DMS53 treated with DMSO at 0.1 percent for 48 hours (cell line): ENCODE data around the gene KRT16.
"Not testable (repeated sequence)": the region's sequence is repeated elsewhere in the genome, so short reads cannot be mapped to it uniquely, and the experiment has no call there.

Experiments used
- DNase-seq: peaks from one replicate; lab custom pipeline; 2025; ENCODE audit not compliant: unreplicated experiment; lab: John Stamatoyannopoulos, UW

Gene KRT16

GRCh38 chr17:41628621-41629255, 16.2 kb upstream of the KRT16 start:
- DNase-seq, result not testable (repeated sequence)

DNA sequence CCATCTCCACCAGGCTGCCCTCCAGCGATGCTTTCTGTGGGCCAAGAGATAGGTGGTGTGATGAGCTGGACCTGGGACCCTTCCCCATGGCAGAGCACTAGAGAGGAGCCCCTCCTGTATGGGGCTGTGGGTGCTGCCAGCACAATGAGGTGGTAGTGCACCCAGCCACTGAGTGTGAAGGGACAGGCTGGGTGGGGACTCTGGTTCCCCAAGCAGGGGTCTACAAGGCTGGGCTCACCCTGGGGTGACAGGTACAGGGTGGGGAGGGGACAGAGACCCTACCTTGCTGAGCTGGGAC, 15.5 kb upstream of the KRT16 start:
- DNase-seq, result not testable (repeated sequence)

- DNase-seq, result no peak
Observed at GRCh38 chr17:41627316-41628072, 14.9 kb upstream of the KRT16 start.

DNA sequence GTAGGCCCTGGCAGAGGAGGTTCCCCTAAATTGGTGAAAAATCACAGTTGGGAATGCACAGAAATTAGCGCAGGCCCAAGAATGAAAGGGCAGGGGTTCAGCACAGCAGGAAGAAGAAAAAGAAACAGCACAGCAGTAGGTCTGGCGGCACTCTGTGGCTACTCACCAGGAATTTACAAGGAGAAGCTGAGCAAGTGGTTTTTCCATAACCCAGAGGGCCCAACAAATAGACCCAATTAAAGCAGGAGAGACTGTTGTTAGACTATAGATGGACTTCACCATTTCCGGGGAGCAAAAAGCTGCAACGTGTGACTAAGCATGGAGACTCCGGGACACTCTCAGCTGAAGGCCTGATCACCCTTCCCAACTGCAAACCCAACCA, 14.3 kb upstream of the KRT16 start:
- DNase-seq, result not testable (repeated sequence)

DNA sequence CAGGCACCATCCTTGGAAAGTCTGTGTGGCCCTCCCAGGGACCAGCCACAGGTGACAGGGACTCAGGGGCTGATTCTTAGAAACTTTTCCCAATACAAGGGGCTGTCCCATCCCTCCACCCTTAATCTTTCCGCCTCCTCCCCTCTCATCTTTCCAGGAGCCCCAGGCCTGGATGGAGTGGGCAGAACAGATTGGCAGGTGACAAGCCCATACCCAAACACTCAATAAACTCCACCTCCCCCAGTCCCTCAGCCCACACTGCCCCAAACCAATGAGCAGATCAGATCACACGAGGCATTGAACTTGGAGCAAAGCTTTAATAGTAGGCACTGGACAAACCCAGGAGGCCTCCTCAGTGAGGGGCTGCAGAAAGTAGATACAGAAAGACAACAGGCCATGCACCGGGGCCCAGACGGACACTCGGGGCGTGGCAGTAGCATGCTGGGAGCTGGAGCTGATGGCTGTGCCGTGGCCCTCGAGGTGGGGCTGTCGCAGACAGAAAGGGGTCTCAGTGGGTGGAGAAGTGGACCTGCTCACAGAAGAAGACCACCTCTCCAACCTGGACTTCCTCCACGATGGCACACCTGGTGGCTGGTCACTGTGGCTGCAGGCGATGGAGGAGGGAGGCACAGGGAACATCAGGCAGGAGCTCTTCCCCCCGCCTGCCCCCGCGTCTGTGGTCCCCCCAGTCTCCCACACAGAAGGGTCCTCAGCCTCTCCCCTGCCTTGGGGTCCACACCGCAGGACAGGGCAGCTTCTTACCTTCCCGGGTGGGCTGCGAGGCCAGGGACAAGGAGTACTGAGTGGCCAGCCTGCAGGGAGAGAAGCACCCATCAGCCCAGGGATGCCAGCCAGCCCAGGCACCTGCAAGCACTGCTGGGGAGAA, 13.7 kb upstream of the KRT16 start:
- not testable (repeated sequence) for DNase-seq

GRCh38 chr17:41625602-41626001, 13.0 kb upstream of the KRT16 start:
- DNase-seq, result no peak

GRCh38 chr17:41624208-41625101, 11.9 kb upstream of the KRT16 start, which contains the start of gene KRT17:
TSS of gene KRT17 (minus strand) at chr17:41624575. CDS start at chr17:41624509, 66 bp downstream.
- no peak for DNase-seq

DNA sequence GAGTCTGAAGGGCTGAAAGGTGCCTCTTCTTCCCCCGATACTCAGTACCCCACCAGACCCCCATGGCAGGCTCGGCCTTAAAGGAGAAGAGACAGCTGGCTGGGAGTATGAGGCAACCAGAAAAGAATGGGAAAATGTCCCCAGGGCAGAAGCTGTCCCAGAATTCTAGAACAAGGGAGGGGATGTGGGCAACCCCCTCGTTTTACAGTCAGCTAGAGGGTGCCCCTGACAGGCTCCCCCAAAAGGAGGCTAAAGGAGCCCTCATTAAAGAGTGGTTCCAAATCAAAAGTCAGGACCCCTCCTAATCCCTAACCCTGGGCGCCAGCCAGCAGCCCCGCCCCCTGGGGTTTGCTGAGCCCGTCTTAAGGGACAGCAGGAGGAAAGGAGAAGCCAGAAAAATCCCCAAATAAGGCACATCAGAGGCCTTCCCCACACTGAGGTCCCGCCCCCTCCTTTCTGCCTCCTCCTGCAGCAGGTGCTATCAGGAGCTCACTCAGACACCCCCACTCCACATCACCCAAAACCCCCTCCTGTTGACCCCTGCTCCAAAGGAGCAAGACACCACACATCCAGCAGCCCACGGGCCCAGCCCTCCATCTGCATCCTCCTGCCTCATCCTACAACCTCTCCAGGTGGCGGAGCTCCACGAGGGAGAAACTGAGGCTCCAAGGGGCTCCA, 10.8 kb upstream of the KRT16 start:
- not testable (repeated sequence) for DNase-seq

- not testable (repeated sequence) for DNase-seq
Observed at GRCh38 chr17:41622340-41623183, 10.0 kb upstream of the KRT16 start.

DNA sequence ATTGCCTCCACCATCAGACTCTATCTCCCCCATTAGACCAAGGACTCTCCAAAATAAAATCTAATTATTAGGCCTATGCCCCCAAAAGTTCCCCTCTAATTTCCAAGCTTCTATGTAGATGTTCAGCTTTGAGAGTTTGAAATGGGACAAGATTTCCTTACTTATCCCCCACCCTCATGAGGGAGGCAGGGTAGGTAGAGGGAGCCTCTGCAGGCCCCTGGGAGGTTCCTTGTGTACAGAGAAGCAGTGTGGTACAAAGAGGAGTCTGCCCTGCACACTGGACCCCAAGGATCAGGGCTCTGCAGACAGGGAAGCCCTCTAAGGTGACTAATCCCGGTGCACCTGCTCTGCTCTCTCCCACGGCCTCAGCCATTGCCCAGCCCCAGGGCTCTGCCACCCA, 9.3 kb upstream of the KRT16 start:
- no peak for DNase-seq

DNA sequence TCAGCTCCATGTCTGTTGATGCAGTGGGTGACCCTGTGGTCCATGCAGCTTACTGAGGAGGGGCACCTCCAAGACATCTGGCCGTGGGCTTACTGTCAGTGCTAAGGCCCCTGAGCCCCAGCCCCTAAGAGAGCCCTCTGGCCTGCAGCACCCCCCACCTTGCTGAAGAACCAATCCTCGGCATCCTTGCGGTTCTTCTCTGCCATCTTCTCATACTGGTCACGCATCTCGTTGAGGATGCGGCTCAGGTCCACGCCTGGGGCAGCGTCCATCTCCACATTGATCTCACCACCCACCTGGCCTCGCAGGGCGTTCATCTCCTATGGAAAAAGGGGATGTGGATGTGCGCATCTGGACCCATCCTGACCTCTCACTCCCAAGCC, 8.9 kb upstream of the KRT16 start:
- not testable (repeated sequence) for DNase-seq

DNA sequence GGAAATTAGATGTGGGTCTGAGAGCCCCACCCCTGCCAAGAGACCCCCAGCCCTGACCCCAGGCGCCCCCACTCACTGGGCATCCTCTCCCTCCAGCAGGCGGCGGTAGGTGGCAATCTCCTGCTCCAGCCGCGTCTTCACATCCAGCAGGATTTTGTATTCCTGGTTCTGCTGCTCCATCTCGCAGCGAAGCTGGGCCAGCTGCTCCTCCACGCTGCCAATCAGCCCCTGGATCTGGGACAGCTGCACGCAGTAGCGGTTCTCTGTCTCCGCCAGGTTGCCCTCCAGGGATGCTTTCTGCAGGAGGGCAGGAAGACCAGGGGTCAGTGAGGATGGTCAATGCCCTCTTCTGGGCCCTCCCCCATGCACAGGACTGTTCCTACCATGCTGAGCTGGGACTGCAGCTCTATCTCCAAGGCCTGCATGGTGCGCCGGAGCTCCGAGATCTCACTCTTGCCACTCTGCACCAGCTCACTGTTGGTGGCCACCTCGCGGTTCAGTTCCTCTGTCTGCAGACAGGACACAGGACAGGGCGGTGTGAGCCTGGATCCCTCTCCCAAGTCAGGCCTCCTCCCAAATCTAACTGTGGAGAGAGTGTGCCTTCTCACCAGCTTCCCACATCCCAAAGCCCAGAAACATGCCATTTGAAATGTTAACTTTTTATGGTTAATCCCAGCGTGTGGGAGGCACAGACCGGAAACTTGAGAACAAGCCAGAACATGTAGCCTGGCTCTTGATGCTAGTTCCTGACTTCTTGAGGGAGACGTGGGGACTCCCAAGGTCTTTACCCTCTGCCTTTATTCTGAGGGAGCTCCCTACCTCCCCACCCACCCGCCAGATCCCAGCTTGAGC, 8.2 kb upstream of the KRT16 start:
- no peak for DNase-seq

GRCh38 chr17:41619927-41620582, 7.5 kb upstream of the KRT16 start:
- DNase-seq, result not testable (repeated sequence)

- DNase-seq, result no peak
Observed at GRCh38 chr17:41619036-41619926, 6.7 kb upstream of the KRT16 start.

DNA sequence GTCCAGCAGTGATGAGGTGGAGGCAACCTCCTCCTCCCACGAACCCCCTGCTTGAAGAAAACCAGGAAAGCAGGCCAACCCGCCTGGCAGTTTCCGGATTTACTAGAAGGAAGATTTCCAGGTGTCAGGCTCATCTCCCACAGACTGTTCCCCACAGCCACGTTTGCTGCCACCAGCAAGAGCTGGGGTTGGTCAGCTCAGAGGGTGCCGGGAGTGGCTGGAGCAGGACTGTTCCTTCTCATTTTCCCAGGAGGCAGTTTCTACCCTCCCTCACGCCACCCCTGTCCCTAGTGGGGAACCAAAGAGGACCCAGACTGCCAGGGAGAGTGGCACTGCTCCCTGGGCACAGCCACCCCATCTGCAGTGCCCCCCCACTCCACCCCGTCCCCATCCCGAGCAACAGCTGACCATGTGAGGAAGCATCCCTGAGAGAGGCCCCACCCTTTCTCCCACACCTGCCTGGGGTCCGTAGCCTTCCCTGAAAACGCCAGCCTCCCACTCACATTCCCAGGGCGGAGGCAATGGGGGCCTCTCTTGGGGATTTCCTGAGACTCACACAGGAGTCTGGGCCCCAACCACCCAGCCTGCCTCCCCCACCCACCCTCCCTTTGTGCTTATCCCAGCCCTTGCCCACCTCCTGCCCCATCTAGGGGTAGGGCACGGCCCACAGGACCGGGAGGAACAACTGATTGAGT, 5.9 kb upstream of the KRT16 start:
- DNase-seq, result no peak

- DNase-seq, result no peak
Observed at GRCh38 chr17:41617698-41618097, 5.1 kb upstream of the KRT16 start.
